ENCODE measurements around the gene SSTR1. TPM values are rescaled to one million over a fixed set of nuclear protein-coding genes. Genes with fewer than 3 reads are reported as not detected.

Gene SSTR1, protein sequence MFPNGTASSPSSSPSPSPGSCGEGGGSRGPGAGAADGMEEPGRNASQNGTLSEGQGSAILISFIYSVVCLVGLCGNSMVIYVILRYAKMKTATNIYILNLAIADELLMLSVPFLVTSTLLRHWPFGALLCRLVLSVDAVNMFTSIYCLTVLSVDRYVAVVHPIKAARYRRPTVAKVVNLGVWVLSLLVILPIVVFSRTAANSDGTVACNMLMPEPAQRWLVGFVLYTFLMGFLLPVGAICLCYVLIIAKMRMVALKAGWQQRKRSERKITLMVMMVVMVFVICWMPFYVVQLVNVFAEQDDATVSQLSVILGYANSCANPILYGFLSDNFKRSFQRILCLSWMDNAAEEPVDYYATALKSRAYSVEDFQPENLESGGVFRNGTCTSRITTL
- under 1 TPM; 0.19 to 0.31 TPM for total RNA-seq
- polyA plus RNA-seq (ENCODE audit: insufficient read depth, low read depth, low replicate concordance): 0.45 TPM
- long read RNA-seq, donor 1: 0 reads
- long read RNA-seq, donor 2: 0 reads

DNA sequence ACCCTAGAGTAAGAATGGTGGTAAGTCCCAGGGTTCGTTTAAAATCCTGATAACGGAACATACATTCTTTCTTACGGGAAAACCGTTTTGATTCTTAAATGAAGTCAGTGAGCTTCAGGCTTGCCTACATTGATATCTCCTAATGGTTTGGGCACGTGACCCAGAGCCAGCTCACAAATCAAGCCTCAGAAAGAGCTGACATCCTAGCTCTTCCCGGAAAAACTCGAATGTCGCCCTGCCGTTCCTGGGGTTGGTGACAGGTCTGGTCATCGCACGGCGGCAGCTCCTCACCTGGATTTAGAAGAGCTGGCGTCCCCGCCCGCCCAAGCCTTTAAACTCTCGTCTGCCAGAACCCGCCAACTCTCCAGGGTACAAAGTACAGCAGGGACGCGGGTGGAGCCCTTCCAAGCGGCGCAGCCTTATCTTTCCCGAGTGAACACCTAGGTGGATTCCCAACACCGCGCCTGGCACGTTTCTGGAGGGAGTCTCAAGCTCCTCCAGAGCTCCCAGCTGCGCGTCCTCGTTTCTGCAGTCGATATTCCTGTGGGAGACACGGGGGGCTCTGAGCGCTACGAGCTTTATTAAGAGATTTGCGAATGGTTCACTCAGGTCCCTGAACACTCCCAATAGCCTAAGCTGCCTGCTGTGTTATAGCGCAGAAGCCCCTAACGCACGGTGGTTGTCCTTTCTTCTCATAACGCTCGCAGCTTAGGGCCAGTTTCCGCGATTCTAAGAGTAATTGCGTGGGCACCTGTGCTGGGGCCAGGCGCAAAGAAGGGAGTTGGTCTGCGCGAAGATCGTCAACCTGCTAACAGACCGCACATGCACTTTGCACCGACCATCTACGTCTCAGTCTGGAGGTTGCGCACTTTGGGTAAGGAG lies at the start of gene SSTR1:
SSTR1 (plus strand) TSS at position 169 of the 882 bp plus-strand sequence. CDS start 1,486 bp downstream, outside the sequence.
- Histone ChIP-seq H3K9me3 (no peaks in the 10 kb centered on the region), H3K36me3 (ENCODE audit: low read depth, missing control alignments) (no peaks in the 10 kb centered on the region), H3K27me3 (no peaks in the 10 kb centered on the region), H3K4me3 (peak within 1 kb of the TSS in 1 of 2 donors; percentile 34), H3K4me1 (peaks cover 3% of the 10 kb centered on the region), H3K27ac (no peak within 1 kb of the TSS)
- DNase-seq: peak; percentile 13
- WGBS, 2 donors: 2 to 3% methylated on average over 26 to 49 of the region's 49 CpGs
- intact Hi-C loops (cut with DNase I; ENCODE audit: low total_unique reads): no loop called here
- TF ChIP-seq, protein P1, sequence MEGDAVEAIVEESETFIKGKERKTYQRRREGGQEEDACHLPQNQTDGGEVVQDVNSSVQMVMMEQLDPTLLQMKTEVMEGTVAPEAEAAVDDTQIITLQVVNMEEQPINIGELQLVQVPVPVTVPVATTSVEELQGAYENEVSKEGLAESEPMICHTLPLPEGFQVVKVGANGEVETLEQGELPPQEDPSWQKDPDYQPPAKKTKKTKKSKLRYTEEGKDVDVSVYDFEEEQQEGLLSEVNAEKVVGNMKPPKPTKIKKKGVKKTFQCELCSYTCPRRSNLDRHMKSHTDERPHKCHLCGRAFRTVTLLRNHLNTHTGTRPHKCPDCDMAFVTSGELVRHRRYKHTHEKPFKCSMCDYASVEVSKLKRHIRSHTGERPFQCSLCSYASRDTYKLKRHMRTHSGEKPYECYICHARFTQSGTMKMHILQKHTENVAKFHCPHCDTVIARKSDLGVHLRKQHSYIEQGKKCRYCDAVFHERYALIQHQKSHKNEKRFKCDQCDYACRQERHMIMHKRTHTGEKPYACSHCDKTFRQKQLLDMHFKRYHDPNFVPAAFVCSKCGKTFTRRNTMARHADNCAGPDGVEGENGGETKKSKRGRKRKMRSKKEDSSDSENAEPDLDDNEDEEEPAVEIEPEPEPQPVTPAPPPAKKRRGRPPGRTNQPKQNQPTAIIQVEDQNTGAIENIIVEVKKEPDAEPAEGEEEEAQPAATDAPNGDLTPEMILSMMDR (IDR thresholded peaks at IDR 0.05): no peak
- no peak for TF ChIP-seq POLR2A (IDR thresholded peaks at IDR 0.05)

- Histone ChIP-seq H3K36me3 (ENCODE audit: low read depth, missing control alignments) (no peaks in the 10 kb centered on the region), H3K4me1 (no peaks in the 10 kb centered on the region)
- no peak for TF ChIP-seq POLR2A (IDR thresholded peaks at IDR 0.05)
- TF ChIP-seq, protein P1 (IDR thresholded peaks at IDR 0.05): no peak
Observed at GRCh38 chr14:38158468-38158867, 49.2 kb upstream of the SSTR1 start.

DNA sequence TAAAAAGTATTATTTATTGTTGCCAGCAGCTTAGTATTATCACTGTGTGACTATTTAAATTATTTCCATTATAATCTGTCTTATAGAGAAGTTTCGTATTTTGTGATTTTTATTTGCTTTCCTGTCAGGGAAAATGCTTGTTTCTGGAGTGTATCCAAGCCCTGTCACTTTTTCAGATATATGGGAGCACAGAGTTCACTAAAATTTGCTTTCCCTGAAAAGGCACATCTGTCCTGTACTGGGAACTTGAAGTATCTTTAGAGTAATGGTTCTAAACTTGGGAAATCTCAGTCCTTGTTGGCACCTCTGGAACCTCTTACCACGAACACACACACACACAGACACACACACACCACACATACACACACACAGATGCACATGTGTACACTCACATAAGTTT lies 39.3 kb upstream of the SSTR1 start:
- WGBS, 2 donors: 30 to 42% methylated on average over 2 of the region's 2 CpGs
- Histone ChIP-seq H3K27ac (no peak overlapping the region), H3K27me3 (no peaks in the 10 kb centered on the region), H3K36me3 (ENCODE audit: low read depth, missing control alignments) (no peaks in the 10 kb centered on the region), H3K4me3 (no peak overlapping the region), H3K9me3 (no peaks in the 10 kb centered on the region), H3K4me1 (no peaks in the 10 kb centered on the region)
- no peak for TF ChIP-seq POLR2A (IDR thresholded peaks at IDR 0.05)
- TF ChIP-seq, protein P1 (IDR thresholded peaks at IDR 0.05): no peak
- no peak for DNase-seq
- intact Hi-C loops (cut with DNase I; ENCODE audit: low total_unique reads): no loop called here

More at GRCh38 chr14:38158468-38158867, 49.2 kb upstream of the SSTR1 start:
- H3K4me3 ChIP-seq: no peak overlapping the region
- no peaks in the 10 kb centered on the region for H3K9me3 ChIP-seq
- no peak for DNase-seq
- no peaks in the 10 kb centered on the region for H3K27me3 ChIP-seq
- intact Hi-C loops (cut with DNase I; ENCODE audit: low total_unique reads): no loop called here
- no peak overlapping the region for H3K27ac ChIP-seq

GRCh38 chr14:38171197-38171596 lies 36.5 kb upstream of the SSTR1 start:
- no peak overlapping the region for H3K4me3 ChIP-seq
- H3K36me3 ChIP-seq (ENCODE audit: low read depth, missing control alignments): no peaks in the 10 kb centered on the region
- WGBS, 2 donors: 70 to 74% methylated on average over 2 of the region's 2 CpGs
- H3K27me3 ChIP-seq: no peaks in the 10 kb centered on the region
- intact Hi-C loops (cut with DNase I; ENCODE audit: low total_unique reads): no loop called here
- no peaks in the 10 kb centered on the region for H3K4me1 ChIP-seq
- TF ChIP-seq, protein P1 (IDR thresholded peaks at IDR 0.05): no peak
- no peak for TF ChIP-seq POLR2A (IDR thresholded peaks at IDR 0.05)
- no peaks in the 10 kb centered on the region for H3K9me3 ChIP-seq
- DNase-seq: no peak
- no peak overlapping the region for H3K27ac ChIP-seq
